HepG2 (cell line): ENCODE data around the gene AMBRA1. TPM values are rescaled to one million over a fixed set of nuclear protein-coding genes. Genes with fewer than 3 reads are reported as not detected.
A peak's percentile ranks its signal among the peaks of the same experiment; 100 is the strongest.

Experiments
- ARID5B ChIP-seq: IDR thresholded peaks from 2 replicates; pipeline ENCODE4 v1.4.0; 2020; ENCODE audit warnings: mild to moderate bottlenecking, missing genetic modification reagents
- GABPB1 ChIP-seq: IDR thresholded peaks from 2 replicates; pipeline ENCODE4 v1.6.1; 2016; ENCODE audit warnings: mild to moderate bottlenecking, missing genetic modification reagents, moderate library complexity, missing compliant biosample characterization
- HDAC6 ChIP-seq: fragments of 200-600 bp; sonication (generic); IDR thresholded peaks from 2 replicates; pipeline ENCODE4 v1.7.0; 2017; ENCODE audit warnings: mild to moderate bottlenecking, antibody characterized with exemption, low read length, low read depth
- HMG20A ChIP-seq: IDR thresholded peaks from 2 replicates; pipeline ENCODE4 v1.6.1; 2016; ENCODE audit warnings: borderline replicate concordance
- HMGXB4 ChIP-seq, 2 experiments: sonication (generic) in 1 of 2; formaldehyde crosslinking in 1 of 2; IDR thresholded peaks; 2 replicates each; pipeline versions ENCODE4 v1.4.0 to v1.6.1; 2018 to 2020; ENCODE audit warnings: missing genetic modification reagents in 2 of 2, borderline replicate concordance in 1 of 2, low read depth in 1 of 2, mild to moderate bottlenecking in 1 of 2, missing biosample characterization in 1 of 2
- MYNN ChIP-seq: sonication (generic); formaldehyde crosslinking; IDR thresholded peaks from 2 replicates; pipeline ENCODE4 v1.4.0; 2020; ENCODE audit warnings: mild to moderate bottlenecking, low read depth, missing genetic modification reagents
- NR3C1 ChIP-seq: sonication (generic); formaldehyde crosslinking; IDR thresholded peaks from 2 replicates; pipeline ENCODE4 v1.4.0; 2020; ENCODE audit warnings: missing genetic modification reagents
- PTBP1 ChIP-seq: fragments of 200-400 bp; formaldehyde crosslinking; IDR thresholded peaks from 2 replicates; pipeline ENCODE4 v1.6.1; 2018; ENCODE audit warnings: low read length, low read depth; ENCODE audit not compliant: poor library complexity, severe bottlenecking
- RXRA ChIP-seq: sonication (generic); formaldehyde crosslinking; IDR thresholded peaks from 2 replicates; pipeline ENCODE4 v1.5.1; 2020; ENCODE audit warnings: missing genetic modification reagents
- SRF ChIP-seq: IDR thresholded peaks from 2 replicates; pipeline ENCODE4 v1.6.1; 2011; ENCODE audit warnings: mild to moderate bottlenecking, low read depth, low read length, moderate library complexity
- SYNCRIP ChIP-seq: fragments of 200-400 bp; formaldehyde crosslinking; IDR thresholded peaks from 2 replicates; pipeline ENCODE4 v1.6.1; 2018; ENCODE audit warnings: mild to moderate bottlenecking, low read depth, low read length; ENCODE audit not compliant: insufficient read depth
- TBX2 ChIP-seq: sonication (generic); formaldehyde crosslinking; IDR thresholded peaks from 2 replicates; pipeline ENCODE4 v1.5.0; 2020; ENCODE audit warnings: missing genetic modification reagents, mild to moderate bottlenecking, borderline replicate concordance
- TIGD3 ChIP-seq: sonication (generic); formaldehyde crosslinking; IDR thresholded peaks from 2 replicates; pipeline ENCODE4 v1.5.1; 2020; ENCODE audit warnings: mild to moderate bottlenecking, missing genetic modification reagents, borderline replicate concordance
- TOE1 ChIP-seq: sonication (generic); formaldehyde crosslinking; IDR thresholded peaks from 2 replicates; pipeline ENCODE4 v1.4.0; 2020; ENCODE audit warnings: mild to moderate bottlenecking, missing genetic modification reagents
- TSC22D2 ChIP-seq: sonication (generic); formaldehyde crosslinking; IDR thresholded peaks from 2 replicates; pipeline ENCODE4 v1.5.1; 2020; ENCODE audit warnings: missing genetic modification reagents, mild to moderate bottlenecking, borderline replicate concordance
- ZBTB4 ChIP-seq: sonication (generic); formaldehyde crosslinking; IDR thresholded peaks from 2 replicates; pipeline ENCODE4 v1.4.0; 2020; ENCODE audit warnings: missing genetic modification reagents, mild to moderate bottlenecking, borderline replicate concordance
- ZBTB7B ChIP-seq: sonication (generic); formaldehyde crosslinking; IDR thresholded peaks from 2 replicates; pipeline ENCODE4 v1.4.0; 2020; ENCODE audit warnings: missing genetic modification reagents
- ZNF121 ChIP-seq: sonication (generic); formaldehyde crosslinking; IDR thresholded peaks from 2 replicates; pipeline ENCODE4 v1.5.0; 2020; ENCODE audit warnings: mild to moderate bottlenecking, missing genetic modification reagents
- ZNF776 ChIP-seq: sonication (generic); formaldehyde crosslinking; IDR thresholded peaks from 2 replicates; pipeline ENCODE4 v1.4.0; 2020; ENCODE audit warnings: mild to moderate bottlenecking, missing genetic modification reagents
- ZNF777 ChIP-seq: sonication (generic); formaldehyde crosslinking; IDR thresholded peaks from 2 replicates; pipeline ENCODE4 v1.4.0; 2020; ENCODE audit warnings: missing genetic modification reagents
- polyA plus RNA-seq, 8 experiments: library from polyadenylated mRNA; depleted of rRNA in 3 of 8; stranded (reverse) in 7 of 8; unstranded in 1 of 8; fragments of >200 nt; fragmentation: Illumina TruSeq in 4 of 8; extraction: Trizol in 4 of 8; gene quantifications; 2 replicates each; pipeline versions ENCODE4 v1.2.1 to v1.2.3, GENCODE V29; 2011 to 2016; ENCODE audit warnings: low read depth in 4 of 8, missing spikeins in 1 of 8, mixed read lengths in 1 of 8; ENCODE audit not compliant: insufficient read depth in 1 of 8
- total RNA-seq, 5 experiments: library from RNA; depleted of rRNA; stranded (reverse); fragments of >200 nt; fragmentation: Illumina TruSeq; extraction: Trizol; gene quantifications; 2 replicates each; pipeline ENCODE4 v1.2.3, GENCODE V29; 2016; ENCODE audit warnings: low read depth in 1 of 5

Gene AMBRA1
- total and polyA plus RNA-seq, 2 of the 13 experiments (the other 11 are each of a cell fraction or from before 2014, with no cell fraction given), result 15.7 to 26.0 TPM

GRCh38 chr11:46557684-46558151, 36.1 kb downstream of the AMBRA1 start (continued):
- no peak for TF ChIP-seq TBX2
- 0 out of 2 replicates have a peak, but pooled peaks have one; percentile 22 for TF ChIP-seq ZBTB7B
- peak; percentile 85 for TF ChIP-seq ZNF121 (CRISPR knock-in tag)
- TF ChIP-seq HDAC6, result no peak
- no peak for TF ChIP-seq ZBTB4
- peak; percentile 72 for TF ChIP-seq ARID5B
- TF ChIP-seq TOE1 (CRISPR knock-in tag), result no peak
- TF ChIP-seq SYNCRIP, result no peak
- peak; percentile 56; the same call in 1 of the 2 replicates for TF ChIP-seq HMG20A (CRISPR knock-in tag)
- no peak for TF ChIP-seq ZNF777 (CRISPR knock-in tag)
- no peak for TF ChIP-seq ZNF776 (CRISPR knock-in tag)
- peak; percentile 33; the same call in 1 of the 2 replicates for TF ChIP-seq RXRA (CRISPR knock-in tag)
- no peak for TF ChIP-seq HMGXB4 (CRISPR knock-in tag; IDR thresholded peaks at IDR 0.05; ENCODE audit: borderline replicate concordance in 1 of 2, low read depth in 1 of 2)
- no peak for TF ChIP-seq MYNN (CRISPR knock-in tag)
- TF ChIP-seq GABPB1 (CRISPR knock-in tag), result peak; percentile 31; the same call in 1 of the 2 replicates
- no peak for TF ChIP-seq TIGD3 (CRISPR knock-in tag)
- no peak for TF ChIP-seq SRF
- TF ChIP-seq PTBP1, result no peak
- TF ChIP-seq NR3C1 (CRISPR knock-in tag), result no peak
- 0 out of 2 replicates have a peak, but pooled peaks have one; percentile 37 for TF ChIP-seq TSC22D2 (CRISPR knock-in tag)
